HG02943 (cell line): ENCODE measurements around the gene MAPKBP1.

Experiments
- ATAC-seq: cut with Tn5 transposase; IDR thresholded peaks from one replicate; pipeline ENCODE4 v1.9.1; 2021; ENCODE audit warnings: mild to moderate bottlenecking, low read depth, moderate library complexity; ENCODE audit not compliant: unreplicated experiment

Gene MAPKBP1

GRCh38 chr15:41861736-41862356, 87.6 kb downstream of the MAPKBP1 start:
- no peak for ATAC-seq

GRCh38 chr15:41862515-41863116, 88.3 kb downstream of the MAPKBP1 start:
- ATAC-seq = no peak

- no peak for ATAC-seq
Observed at GRCh38 chr15:41865490-41866055, 91.3 kb downstream of the MAPKBP1 start.

DNA sequence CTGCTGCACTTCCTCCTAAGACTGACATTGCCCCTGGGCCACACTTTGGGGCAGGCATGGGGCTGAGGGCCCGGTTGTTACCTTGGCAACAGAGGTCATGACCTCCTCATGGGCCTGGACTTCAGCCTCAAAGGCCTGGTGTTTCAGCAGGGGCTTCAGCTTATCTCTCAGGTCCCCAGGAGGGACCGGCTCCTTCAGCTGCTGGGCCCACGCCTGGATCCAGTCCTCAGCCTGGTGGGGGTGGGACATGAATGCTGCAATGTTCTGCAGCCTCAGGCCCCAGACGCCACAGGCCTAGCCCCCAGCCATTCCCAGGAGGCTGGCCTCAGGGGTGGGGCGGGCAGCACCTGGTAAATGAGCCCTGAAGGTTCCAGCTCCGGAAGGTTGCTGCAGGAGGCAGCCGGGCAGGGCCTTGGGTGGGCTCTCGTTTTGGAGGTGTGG, 92.0 kb downstream of the MAPKBP1 start:
- ATAC-seq = no peak

DNA sequence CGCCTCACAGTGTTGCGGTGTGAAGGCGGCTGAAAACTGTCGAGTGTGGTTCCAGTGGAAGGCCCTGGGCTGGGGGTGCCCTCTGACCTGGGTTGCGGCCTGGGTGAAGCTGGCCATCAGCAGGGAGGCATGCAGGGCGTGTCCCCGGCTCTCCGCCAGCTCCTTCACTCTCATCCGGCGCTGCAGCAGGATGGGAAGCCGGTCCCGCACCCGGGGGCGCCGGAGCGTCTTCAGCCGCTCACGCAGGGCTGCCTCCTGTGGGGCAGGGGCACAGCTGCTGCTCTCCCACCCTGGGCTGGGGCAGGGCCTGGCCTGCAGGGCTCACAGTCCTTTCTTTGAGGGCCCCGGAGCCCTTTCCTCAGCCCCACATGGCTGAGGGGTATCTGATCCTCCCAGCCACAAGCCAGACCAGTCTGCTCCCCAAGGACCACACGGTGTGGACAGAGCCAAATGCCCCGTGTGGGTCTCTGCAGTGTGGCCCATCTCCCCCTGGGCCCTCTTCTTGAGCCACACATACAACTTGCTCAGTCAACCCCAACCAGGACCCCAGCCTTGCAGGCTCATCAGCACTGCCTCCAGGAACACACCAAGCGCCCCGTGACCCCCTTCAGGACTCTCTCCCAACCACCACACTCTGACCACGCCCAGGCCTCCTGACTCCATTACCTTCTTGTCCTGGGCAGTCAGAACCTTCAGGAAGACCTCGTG, 92.7 kb downstream of the MAPKBP1 start:
- ATAC-seq = no peak

DNA sequence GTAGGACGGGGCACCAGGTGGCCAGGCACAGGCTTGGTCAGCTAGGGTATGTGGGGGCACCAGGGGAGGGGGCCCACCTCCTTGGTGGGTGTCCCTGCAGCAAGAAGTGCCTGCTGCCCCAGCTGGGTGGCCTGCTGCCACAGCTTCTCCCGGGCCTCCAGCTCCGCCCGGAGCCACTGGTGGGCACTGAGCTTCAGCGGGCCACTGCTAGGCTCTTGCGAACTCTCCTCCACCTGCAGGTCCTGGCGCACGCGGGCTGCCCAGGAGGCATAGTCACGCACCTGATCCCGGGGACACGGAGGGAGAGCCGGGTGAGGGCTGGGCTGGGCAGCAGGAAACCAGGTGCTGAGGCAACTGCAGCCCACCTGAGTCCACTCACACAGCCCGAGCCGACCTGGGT, 94.0 kb downstream of the MAPKBP1 start:
- no peak for ATAC-seq

GRCh38 chr15:41869770-41870688, 95.7 kb downstream of the MAPKBP1 start:
- no peak for ATAC-seq

- no peak for ATAC-seq
Observed at GRCh38 chr15:41870689-41871081, 96.4 kb downstream of the MAPKBP1 start.

DNA sequence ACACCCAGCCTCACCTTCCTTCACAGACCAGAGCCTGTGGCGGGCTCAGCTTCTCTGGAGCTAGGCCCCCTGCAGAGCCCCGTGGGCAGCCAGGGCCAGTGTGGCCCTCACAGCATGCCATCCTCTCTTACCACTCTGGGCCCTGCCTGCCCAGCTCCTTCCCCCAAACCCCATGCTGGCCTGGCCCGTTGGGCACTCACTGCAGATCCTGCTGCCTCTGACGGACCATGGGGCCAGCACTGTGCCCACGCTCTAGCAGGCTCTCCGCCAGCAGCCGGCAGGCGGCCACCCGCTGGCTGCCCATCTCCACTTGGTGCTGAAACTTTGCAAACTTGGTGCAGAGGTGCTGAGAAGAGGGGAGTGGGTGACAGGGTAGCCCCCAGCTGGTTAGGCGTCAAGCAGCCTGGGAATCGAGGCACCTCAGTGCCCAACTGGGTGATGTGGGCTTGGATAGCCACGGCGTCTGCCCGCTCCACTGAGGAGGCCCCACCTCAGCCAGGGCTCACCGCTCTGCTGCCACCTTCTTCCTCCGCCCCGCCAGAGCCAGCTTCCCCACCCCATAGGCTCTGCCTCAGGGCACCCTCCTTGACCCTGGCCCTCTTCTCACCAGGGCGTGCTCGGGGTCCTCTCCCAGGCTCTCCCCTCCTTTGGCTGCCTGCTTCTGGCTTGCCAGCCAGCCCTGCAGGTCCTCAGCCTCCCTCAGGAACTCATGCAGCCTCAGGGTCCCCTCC, 97.1 kb downstream of the MAPKBP1 start:
- no peak for ATAC-seq

DNA sequence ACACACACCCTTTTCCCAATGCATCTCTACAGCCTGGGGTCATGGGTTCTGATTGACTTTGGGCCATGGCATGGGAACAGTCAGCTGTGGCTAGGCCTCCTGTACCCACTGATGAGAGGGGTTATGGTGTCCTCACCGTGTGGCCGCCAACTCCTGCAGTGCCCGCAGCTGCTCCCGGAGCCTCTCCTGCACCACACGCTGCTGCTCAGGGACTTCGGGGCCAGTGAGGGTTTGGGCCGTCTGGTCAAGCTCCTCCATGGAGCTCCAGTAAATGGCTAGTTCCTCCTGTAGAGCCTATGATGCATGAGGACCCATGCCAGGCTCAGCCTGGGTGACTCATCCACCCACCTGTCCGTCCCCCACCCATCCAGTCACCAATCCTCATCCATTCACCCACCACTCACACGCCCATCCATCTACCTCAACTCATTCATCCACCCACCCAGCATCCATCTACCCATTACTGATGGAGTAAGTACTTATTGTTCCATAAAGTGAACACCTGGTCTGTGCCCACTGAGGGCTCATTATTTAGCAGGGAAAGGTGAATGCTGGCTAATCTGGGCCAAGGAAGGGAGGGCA, 98.0 kb downstream of the MAPKBP1 start:
- ATAC-seq = no peak

DNA sequence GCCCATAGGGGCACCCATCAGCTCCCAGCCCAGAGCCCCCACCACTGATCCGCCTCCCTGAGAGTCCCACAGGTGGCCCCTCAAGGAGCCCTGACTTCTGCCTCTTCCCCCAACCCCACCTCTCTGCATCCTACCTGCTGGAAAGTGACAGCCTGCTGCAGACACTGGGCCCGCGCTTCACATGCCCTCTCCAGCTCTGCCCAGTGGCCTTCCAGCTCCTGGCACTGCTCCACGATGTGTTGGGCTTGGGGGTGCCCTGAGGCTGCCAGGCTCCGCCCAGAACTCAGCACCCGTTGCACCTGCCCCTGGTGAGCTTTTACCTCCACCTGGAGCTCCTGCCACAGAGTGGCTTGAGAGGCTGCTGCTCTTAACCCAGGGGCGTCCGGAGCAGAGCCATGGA, 99.4 kb downstream of the MAPKBP1 start:
- no peak for ATAC-seq

DNA sequence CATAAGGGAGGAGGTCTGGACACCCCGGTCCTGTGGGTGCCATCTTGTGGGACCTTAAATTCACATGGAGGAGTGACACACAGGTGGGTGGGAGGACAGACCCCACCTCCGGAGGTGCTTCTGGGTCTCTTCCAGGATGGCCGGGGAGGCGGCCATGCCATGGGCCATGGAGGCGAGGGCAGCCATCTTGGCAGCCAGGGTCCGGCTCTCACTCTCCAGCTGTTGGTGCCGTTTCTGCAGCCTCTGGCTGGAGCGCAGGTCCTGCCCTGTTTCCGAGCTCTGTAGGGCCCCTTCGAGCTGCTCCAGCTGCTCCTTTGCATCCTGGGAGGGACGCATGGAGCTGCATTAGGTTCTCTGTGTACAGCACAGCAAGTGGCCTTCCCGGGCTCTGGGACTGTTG, 100.5 kb downstream of the MAPKBP1 start:
- ATAC-seq = no peak

DNA sequence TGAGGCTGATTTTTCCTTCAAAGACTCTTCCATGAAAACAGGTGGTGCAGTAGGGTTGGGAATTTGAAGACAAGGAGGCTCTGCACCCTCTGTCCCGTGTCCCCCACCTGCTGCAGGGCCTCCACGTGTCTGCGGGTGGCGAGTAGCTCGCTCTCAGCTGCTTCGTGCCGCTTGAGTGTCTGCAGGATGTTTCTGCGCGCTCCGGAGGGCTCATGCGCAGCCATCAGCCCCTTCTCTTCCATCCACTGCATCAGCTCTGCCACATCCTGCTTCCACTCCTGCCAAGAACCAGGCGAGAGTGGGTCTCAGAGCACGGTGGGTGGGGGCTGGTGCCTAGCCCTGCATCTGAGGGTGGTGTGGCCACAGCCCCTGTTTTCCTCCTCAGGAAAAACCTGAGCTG, 101.7 kb downstream of the MAPKBP1 start:
- ATAC-seq = no peak

- ATAC-seq = no peak
Observed at GRCh38 chr15:41876689-41877088, 102.4 kb downstream of the MAPKBP1 start.
